Lower leg skin (tissue), 3 donors: Measurements from ENCODE around the gene ADCY2.

Source experiments
- POLR2A ChIP-seq, 2 donors: fragments of 450-650 bp; IDR thresholded peaks; one replicate each; pipeline ENCODE4 v1.6.1; 2016 to 2017; ENCODE audit warnings: antibody characterized with exemption in 2 of 2, mild to moderate bottlenecking in 1 of 2, moderate library complexity in 1 of 2
- TF ChIP-seq, protein P1 (sequence below), 3 donors: fragments of 450-650 bp; IDR thresholded peaks; one replicate each; pipeline ENCODE4 v1.5.1; 2016; ENCODE audit warnings: antibody characterized with exemption in 3 of 3, mild to moderate bottlenecking in 3 of 3, moderate library complexity in 2 of 3

DNA sequence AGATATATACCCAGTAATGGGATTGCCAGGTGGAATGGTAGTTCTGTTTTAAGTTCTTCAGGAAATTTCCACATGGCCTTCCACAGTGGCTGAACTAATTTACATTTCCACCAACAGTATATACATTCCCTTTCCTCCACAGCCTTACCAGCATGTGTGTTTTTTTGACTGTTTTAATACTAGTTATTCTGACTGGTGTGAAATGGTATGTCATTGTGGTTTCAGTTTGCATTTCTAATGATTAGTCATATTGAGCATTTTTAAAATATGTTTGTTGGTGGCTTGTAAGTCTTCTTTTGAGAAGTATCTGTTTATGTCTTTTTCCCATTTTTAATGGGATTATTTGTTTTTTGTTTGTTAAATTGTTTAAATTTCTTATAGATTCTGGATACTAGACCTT, 246.1 kb downstream of the ADCY2 start:
- TF ChIP-seq, protein P1, sequence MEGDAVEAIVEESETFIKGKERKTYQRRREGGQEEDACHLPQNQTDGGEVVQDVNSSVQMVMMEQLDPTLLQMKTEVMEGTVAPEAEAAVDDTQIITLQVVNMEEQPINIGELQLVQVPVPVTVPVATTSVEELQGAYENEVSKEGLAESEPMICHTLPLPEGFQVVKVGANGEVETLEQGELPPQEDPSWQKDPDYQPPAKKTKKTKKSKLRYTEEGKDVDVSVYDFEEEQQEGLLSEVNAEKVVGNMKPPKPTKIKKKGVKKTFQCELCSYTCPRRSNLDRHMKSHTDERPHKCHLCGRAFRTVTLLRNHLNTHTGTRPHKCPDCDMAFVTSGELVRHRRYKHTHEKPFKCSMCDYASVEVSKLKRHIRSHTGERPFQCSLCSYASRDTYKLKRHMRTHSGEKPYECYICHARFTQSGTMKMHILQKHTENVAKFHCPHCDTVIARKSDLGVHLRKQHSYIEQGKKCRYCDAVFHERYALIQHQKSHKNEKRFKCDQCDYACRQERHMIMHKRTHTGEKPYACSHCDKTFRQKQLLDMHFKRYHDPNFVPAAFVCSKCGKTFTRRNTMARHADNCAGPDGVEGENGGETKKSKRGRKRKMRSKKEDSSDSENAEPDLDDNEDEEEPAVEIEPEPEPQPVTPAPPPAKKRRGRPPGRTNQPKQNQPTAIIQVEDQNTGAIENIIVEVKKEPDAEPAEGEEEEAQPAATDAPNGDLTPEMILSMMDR (IDR thresholded peaks at IDR 0.05) = no peak
- no peak for TF ChIP-seq POLR2A (IDR thresholded peaks at IDR 0.05)
